Hepatocyte (in vitro differentiated cells): ENCODE results near the gene HERC2. TPM values are rescaled to one million over a fixed set of nuclear protein-coding genes. Genes with fewer than 3 reads are reported as not detected.

Experiments
- DNase-seq: peaks from one replicate; pipeline ENCODE4 v3.0.0-alpha.2; 2016; ENCODE audit warnings: low spot score
- H2AFZ ChIP-seq: fragments of 200-600 bp; sonication (generic); 2 replicates; pipeline ENCODE4 v1.6.0; 2016; ENCODE audit warnings: antibody characterized with exemption, mild to moderate bottlenecking
- H3K27ac ChIP-seq: fragments of 200-600 bp; sonication (generic); 2 replicates; pipeline ENCODE4 v1.5.1; 2016; ENCODE audit warnings: mild to moderate bottlenecking
- H3K27me3 ChIP-seq: fragments of 200-600 bp; sonication (generic); 2 replicates; pipeline ENCODE4 v1.6.1; 2016
- H3K36me3 ChIP-seq: fragments of 200-600 bp; sonication (generic); replicated peaks from 2 replicates; pipeline ENCODE4 v1.5.1; 2016; ENCODE audit warnings: low read depth; ENCODE audit not compliant: insufficient read depth
- H3K4me1 ChIP-seq: fragments of 200-600 bp; sonication (generic); 2 replicates; pipeline ENCODE4 v1.5.1; 2016; ENCODE audit warnings: mild to moderate bottlenecking, moderate library complexity; ENCODE audit not compliant: insufficient read depth
- H3K4me2 ChIP-seq: fragments of 200-600 bp; sonication (generic); 2 replicates; pipeline ENCODE4 v1.6.0; 2016
- H3K4me3 ChIP-seq: fragments of 200-600 bp; sonication (generic); 2 replicates; pipeline ENCODE4 v1.5.1; 2016; ENCODE audit warnings: mild to moderate bottlenecking
- H3K79me2 ChIP-seq: fragments of 200-600 bp; sonication (generic); 2 replicates; pipeline ENCODE4 v1.6.0; 2017; ENCODE audit warnings: mild to moderate bottlenecking
- H3K9me2 ChIP-seq: fragments of 200-600 bp; sonication (generic); replicated peaks from 2 replicates; pipeline ENCODE4 v1.6.0; 2017; ENCODE audit warnings: mild to moderate bottlenecking; ENCODE audit not compliant: insufficient read depth
- H3K9me3 ChIP-seq: fragments of 200-600 bp; sonication (generic); 2 replicates; pipeline ENCODE4 v1.5.1; 2016; ENCODE audit warnings: low read depth, mild to moderate bottlenecking
- H4K20me1 ChIP-seq: fragments of 200-600 bp; sonication (generic); 2 replicates; pipeline ENCODE4 v1.6.0; 2016; ENCODE audit warnings: mild to moderate bottlenecking; ENCODE audit not compliant: insufficient read depth, poor library complexity, severe bottlenecking
- CTCF ChIP-seq: fragments of 200-600 bp; sonication (generic); IDR thresholded peaks from 2 replicates; pipeline ENCODE4 v1.5.1; 2016; ENCODE audit warnings: antibody characterized with exemption, mild to moderate bottlenecking; ENCODE audit not compliant: poor library complexity
- EZH2 ChIP-seq: fragments of 200-600 bp; sonication (generic); IDR thresholded peaks from 2 replicates; pipeline ENCODE4 v1.6.1; 2016; ENCODE audit warnings: antibody characterized with exemption, mild to moderate bottlenecking, borderline replicate concordance
- EZH2phosphoT487 ChIP-seq: fragments of 200-600 bp; sonication (generic); IDR thresholded peaks from one replicate; pipeline ENCODE4 v1.6.1; 2018; ENCODE audit warnings: antibody characterized with exemption, mild to moderate bottlenecking, low read depth, moderate library complexity; ENCODE audit not compliant: unreplicated experiment, severe bottlenecking
- WGBS: methylation state at CpG from one replicate; pipeline ENCODE4 v1.1.6; 2016; ENCODE audit warnings: low lambda C conversion rate; ENCODE audit errors: missing lambda C conversion rate; 5-methylcytosine and 5-hydroxymethylcytosine counted together
- polyA plus RNA-seq: library from polyadenylated mRNA; unstranded; fragments of >200 nt; fragmentation: Nextera tagmentation; extraction: Ambion mirVana; gene quantifications from 2 replicates; pipeline ENCODE4 v1.2.1, GENCODE V29; 2016
- small RNA-seq: library from RNA; depleted of rRNA; stranded (forward); fragments of <200 nt; gene quantifications from one replicate; pipeline ENCODE3, GENCODE V24; 2014
- total RNA-seq: library from RNA; depleted of rRNA; stranded (reverse); fragments of >200 nt; gene quantifications from 2 replicates; pipeline ENCODE4 v1.2.3, GENCODE V29; 2014

HERC2 gene
- total and polyA plus RNA-seq, 2 experiments from 2014 or later: 30.2 to 57.4 TPM

DNA sequence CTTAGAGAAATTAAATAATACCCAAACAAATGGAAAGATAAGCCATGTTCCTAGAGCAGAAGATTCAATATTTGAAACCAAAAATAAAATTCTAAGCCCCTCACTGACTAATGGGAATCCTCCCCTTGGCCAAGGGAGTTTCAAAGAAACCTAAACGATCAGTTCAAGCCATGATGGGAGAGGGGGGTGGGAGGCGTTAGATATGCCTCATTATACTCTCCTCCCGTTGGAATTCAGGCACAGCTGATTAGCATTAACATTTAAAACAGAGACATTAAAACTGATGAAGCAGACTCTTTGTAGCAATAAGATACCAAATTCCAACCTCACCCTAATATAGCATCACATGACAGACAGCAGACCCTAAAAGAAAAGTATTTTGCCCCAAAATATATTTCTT is 255.7 kb downstream of the HERC2 start:
- H3K27ac ChIP-seq: no peak overlapping the region
- no peaks in the 10 kb centered on the region for H3K36me3 ChIP-seq
- no peak overlapping the region for H2AFZ ChIP-seq
- H3K4me3 ChIP-seq: no peak overlapping the region
- H3K79me2 ChIP-seq: no peaks in the 10 kb centered on the region
- 63% methylated on average over 3 of the region's 3 CpGs for WGBS
- no peaks in the 10 kb centered on the region for H3K4me1 ChIP-seq
- no peaks in the 10 kb centered on the region for H3K9me3 ChIP-seq
- H3K27me3 ChIP-seq: no peaks in the 10 kb centered on the region
- no peaks in the 10 kb centered on the region for H3K9me2 ChIP-seq
- DNase-seq: no peak
- no peak for TF ChIP-seq CTCF
- TF ChIP-seq EZH2: no peak
- no peak for TF ChIP-seq EZH2phosphoT487
- H3K4me2 ChIP-seq: no peak overlapping the region
- no peaks in the 10 kb centered on the region for H4K20me1 ChIP-seq

Small RNAs within 50 kb of the gene (small RNA-seq; reads per million reads assigned to genes)
- gene AC091304.5: not detected

Other genes with a start within 250 kb of the HERC2 start
- gene OCA2, start 222.9 kb downstream of the HERC2 start, total RNA-seq: 22.6 and 25.1 TPM in 2 replicates
- 19.8 and 27.7 TPM in 2 replicates for gene OCA2, start 222.9 kb downstream of the HERC2 start, polyA plus RNA-seq
- not detected in 2 replicates for gene GOLGA6L24, start 35.9 kb upstream of the HERC2 start, total RNA-seq
- not detected in 2 replicates for gene GOLGA6L24, start 35.9 kb upstream of the HERC2 start, polyA plus RNA-seq
- gene GOLGA8F, start 56.5 kb upstream of the HERC2 start, total RNA-seq: not detected in 2 replicates
- gene GOLGA8F, start 56.5 kb upstream of the HERC2 start, polyA plus RNA-seq: not detected in 2 replicates
- not detected in 2 replicates for gene GOLGA8G, start 210.8 kb upstream of the HERC2 start, total RNA-seq
- gene GOLGA8G, start 210.8 kb upstream of the HERC2 start, polyA plus RNA-seq: not detected in 2 replicates
- gene GOLGA6L25, start 231.4 kb upstream of the HERC2 start, total RNA-seq: not detected in 2 replicates
- gene GOLGA6L25, start 231.4 kb upstream of the HERC2 start, polyA plus RNA-seq: not detected in 2 replicates